Activated naive CD8-positive, alpha-beta T cell treated with anti-CD3 and anti-CD28 coated beads, Interleukin-2, amount 10 ng/mL, durations not matched to agents 7 days and 5 days (primary cell): Measurements from ENCODE around the gene TBPL2. TPM values are rescaled to one million over a fixed set of nuclear protein-coding genes. Genes with fewer than 3 reads are reported as not detected.

ENCODE experiments used
- total RNA-seq, 2 experiments: library from RNA; stranded (reverse); gene quantifications; one replicate each; pipeline ENCODE4 v1.2.3, GENCODE V29; 2021

The TBPL2 gene
- total RNA-seq, 2 experiments from 2014 or later: not detected

Other genes with a start within 250 kb of the TBPL2 start
- 10 to 100 TPM; 79.7 to 84.8 TPM for gene DLGAP5, start 249.0 kb downstream of the TBPL2 start, total RNA-seq
- 10 to 100 TPM; 26.1 to 27.0 TPM for gene FBXO34, start 169.2 kb downstream of the TBPL2 start, total RNA-seq
- gene ATG14, start 28.8 kb downstream of the TBPL2 start, total RNA-seq: 1 to 10 TPM; 7.8 to 8.1 TPM
- 100 to 1,000 TPM; 110 to 111 TPM for gene KTN1, start 139.6 kb upstream of the TBPL2 start, total RNA-seq